ENCODE results near the gene NRCAM. TPM values are rescaled to one million over a fixed set of nuclear protein-coding genes. Genes with fewer than 3 reads are reported as not detected.

Gene NRCAM
- total and polyA plus RNA-seq, 2 of the 8 experiments (the other 6 are each of a cell fraction or from before 2014, with no cell fraction given), result 2.7 to 3.8 TPM

DNA sequence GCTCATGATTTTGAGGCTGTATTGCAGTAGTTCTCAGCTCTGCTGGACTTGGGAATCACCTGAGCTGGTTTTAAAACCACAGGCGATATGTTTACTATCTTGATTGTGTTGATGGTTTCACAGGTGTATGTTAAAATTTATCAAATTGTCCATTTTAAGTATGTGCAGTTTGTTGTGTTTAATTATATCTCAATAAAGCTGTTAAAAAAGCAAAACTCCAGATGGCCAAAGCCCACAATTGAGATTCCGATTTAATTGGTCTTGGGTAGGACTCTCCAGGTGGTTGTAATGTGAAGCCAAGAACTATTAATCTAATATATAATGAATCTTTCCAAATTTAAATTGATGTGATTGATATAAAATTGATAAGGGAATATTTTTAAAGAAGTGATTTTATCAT, 48.6 kb downstream of the NRCAM start:
- Histone ChIP-seq H2BK20ac (ENCODE audit: low read length) (no peak overlapping the region), H3K14ac (ENCODE audit: insufficient read length) (no peak overlapping the region), H2AFZ (ENCODE audit: low read length) (no peak overlapping the region), H3K27me3 (replicated peaks in 1 of 4; ENCODE audit: control insufficient read depth in 3 of 4, extremely low read depth in 1 of 4, insufficient read depth in 3 of 4, low read length in 3 of 4) (no peaks in the 10 kb centered on the region; a peak in 1 of 7 replicates), H3K23ac (ENCODE audit: insufficient read length) (no peak overlapping the region), H3K18ac (ENCODE audit: extremely low read depth, low read length) (no peak overlapping the region), H3K36me3 (ENCODE audit: control insufficient read depth in 2 of 4, insufficient read depth in 4 of 4, low read length in 3 of 4) (no peaks in the 10 kb centered on the region), H3K9ac (replicated peaks in 1 of 4; ENCODE audit: extremely low read depth in 1 of 4, low read depth in 3 of 4, low read length in 3 of 4) (no peak overlapping the region), H3K4me3 (ENCODE audit: extremely low read depth in 1 of 4, insufficient read depth in 2 of 4, low read depth in 3 of 4, low read length in 4 of 4) (no peak overlapping the region), H2BK120ac (replicated peaks; ENCODE audit: low read depth, low read length) (no peak overlapping the region), H2BK12ac (ENCODE audit: low read depth, low read length) (no peak overlapping the region), H3K79me1 (ENCODE audit: low read depth, low read length) (no peaks in the 10 kb centered on the region), H3K4me1 (replicated peaks in 1 of 4; ENCODE audit: control insufficient read depth in 3 of 4, insufficient read depth in 4 of 4, low read length in 3 of 4) (no peaks in the 10 kb centered on the region), H3K79me2 (ENCODE audit: control insufficient read depth in 1 of 2, insufficient read depth in 2 of 2, low read length in 2 of 2) (no peaks in the 10 kb centered on the region), H3K4ac (replicated peaks; ENCODE audit: insufficient read length, low read depth, low read length) (no peak overlapping the region), H3K27ac (ENCODE audit: low read depth, low read length) (no peak overlapping the region), H4K5ac (ENCODE audit: insufficient read length, low read depth, low read length) (no peak overlapping the region), H4K91ac (replicated peaks; ENCODE audit: insufficient read length, low read length) (no peak overlapping the region), H2BK5ac (ENCODE audit: low read depth, low read length) (no peak overlapping the region), H2AK5ac (ENCODE audit: low read depth, low read length) (no peak overlapping the region), H4K8ac (ENCODE audit: extremely low read depth, insufficient read depth, low read length) (no peak overlapping the region), H2BK15ac (ENCODE audit: low read length) (no peak overlapping the region), H3K9me3 (ENCODE audit: insufficient read depth in 2 of 2, low read depth in 1 of 2, low read length in 1 of 2) (no peaks in the 10 kb centered on the region), H3K23me2 (ENCODE audit: low read depth, low read length) (no peaks in the 10 kb centered on the region), H4K20me1 (replicated peaks in 1 of 2; ENCODE audit: control insufficient read depth in 1 of 2, insufficient read depth in 2 of 2, low read length in 2 of 2) (no peaks in the 10 kb centered on the region), H3K56ac (replicated peaks; ENCODE audit: insufficient read length, low read depth, low read length) (no peak overlapping the region), H3K4me2 (ENCODE audit: insufficient read depth in 1 of 2, low read depth in 2 of 2, low read length in 2 of 2) (no peak overlapping the region)
- ChIA-PET POLR2A (ENCODE audit: partially characterized antibody) (no interaction called here), CTCF (ENCODE audit: partially characterized antibody) (interaction anchor here (1.8 kb wide), 1 partner anchor 46 kb away, joined by 8 read pairs; no protein-coding TSS in a partner anchor)
- FAIRE-seq, result no peak
- no peak for DNase-seq (ENCODE audit: low read depth in 1 of 2, low spot score in 2 of 2)
- WGBS, 2 experiments (ENCODE audit: extremely low coverage in 1 of 2, insufficient coverage in 1 of 2, insufficient read length in 1 of 2, insufficient replicate concordance in 2 of 2, low coverage in 1 of 2, low lambda C conversion rate in 2 of 2, missing lambda C conversion rate in 1 of 2), result 88% methylated on average over 2 of the region's 2 CpGs; no CpG with 5 or more reads in 1 of the 2 experiments
- TF ChIP-seq FOSL1 (IDR thresholded peaks at IDR 0.05; ENCODE audit: insufficient read depth, low read depth, low read length) (no peak), SIRT6 (IDR thresholded peaks at IDR 0.05; ENCODE audit: low read length) (no peak), YY1 (IDR thresholded peaks at IDR 0.05; ENCODE audit: low read depth, low read length) (no peak), CBX5 (IDR thresholded peaks at IDR 0.05; ENCODE audit: low read depth, low read length) (no peak), POLR2A (IDR thresholded peaks at IDR 0.05; ENCODE audit: control extremely low read depth in 1 of 2, low read depth in 2 of 2, low read length in 2 of 2) (no peak), NRF1 (IDR thresholded peaks at IDR 0.05; ENCODE audit: low read depth, low read length) (no peak), JUND (IDR thresholded peaks at IDR 0.05; ENCODE audit: low read length) (no peak), RNF2 (IDR thresholded peaks at IDR 0.05; ENCODE audit: borderline replicate concordance, low read depth, low read length, missing control alignments, poor library complexity, severe bottlenecking) (no peak), TAF7 (optimal IDR thresholded peaks at IDR 0.05; ENCODE audit: borderline replicate concordance, low read depth, low read length) (no peak), KDM1A (IDR thresholded peaks at IDR 0.05; ENCODE audit: borderline replicate concordance, low read length) (no peak), HDAC6 (IDR thresholded peaks at IDR 0.05; ENCODE audit: low read depth, low read length) (no peak), POU5F1 (IDR thresholded peaks at IDR 0.05; ENCODE audit: low read depth, low read length) (no peak)
- TF ChIP-seq, protein P1, sequence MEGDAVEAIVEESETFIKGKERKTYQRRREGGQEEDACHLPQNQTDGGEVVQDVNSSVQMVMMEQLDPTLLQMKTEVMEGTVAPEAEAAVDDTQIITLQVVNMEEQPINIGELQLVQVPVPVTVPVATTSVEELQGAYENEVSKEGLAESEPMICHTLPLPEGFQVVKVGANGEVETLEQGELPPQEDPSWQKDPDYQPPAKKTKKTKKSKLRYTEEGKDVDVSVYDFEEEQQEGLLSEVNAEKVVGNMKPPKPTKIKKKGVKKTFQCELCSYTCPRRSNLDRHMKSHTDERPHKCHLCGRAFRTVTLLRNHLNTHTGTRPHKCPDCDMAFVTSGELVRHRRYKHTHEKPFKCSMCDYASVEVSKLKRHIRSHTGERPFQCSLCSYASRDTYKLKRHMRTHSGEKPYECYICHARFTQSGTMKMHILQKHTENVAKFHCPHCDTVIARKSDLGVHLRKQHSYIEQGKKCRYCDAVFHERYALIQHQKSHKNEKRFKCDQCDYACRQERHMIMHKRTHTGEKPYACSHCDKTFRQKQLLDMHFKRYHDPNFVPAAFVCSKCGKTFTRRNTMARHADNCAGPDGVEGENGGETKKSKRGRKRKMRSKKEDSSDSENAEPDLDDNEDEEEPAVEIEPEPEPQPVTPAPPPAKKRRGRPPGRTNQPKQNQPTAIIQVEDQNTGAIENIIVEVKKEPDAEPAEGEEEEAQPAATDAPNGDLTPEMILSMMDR (IDR thresholded peaks at IDR 0.05; ENCODE audit: control extremely low read depth in 1 of 3, insufficient read depth in 1 of 3, low read depth in 1 of 3, low read length in 3 of 3), result no peak

All from H1 (cell line).